Fibroblast of mammary gland (primary cell): ENCODE measurements around the gene OR10G2.
"Not testable (repeated sequence)": the region's sequence is repeated elsewhere in the genome, so short reads cannot be mapped to it uniquely, and the experiment has no call there.

Source experiments
- DNase-seq: peaks from one replicate; pipeline ENCODE4 v3.0.0-alpha.2; 2010; ENCODE audit warnings: low read depth
- H3K4me3 ChIP-seq: 2 replicates; pipeline ENCODE4 v1.5.1; 2011; ENCODE audit warnings: low read depth, mild to moderate bottlenecking, low read length, moderate library complexity; ENCODE audit not compliant: control insufficient read depth
- TF ChIP-seq, protein P1 (sequence below): conservative IDR thresholded peaks from 2 replicates; pipeline ENCODE4 v1.5.1; 2011; ENCODE audit warnings: low read depth, low read length, inconsistent platforms; ENCODE audit not compliant: control insufficient read depth, insufficient read depth

OR10G2 gene

GRCh38 chr14:21643407-21643806, 8.7 kb upstream of the OR10G2 start:
- TF ChIP-seq, protein P1, sequence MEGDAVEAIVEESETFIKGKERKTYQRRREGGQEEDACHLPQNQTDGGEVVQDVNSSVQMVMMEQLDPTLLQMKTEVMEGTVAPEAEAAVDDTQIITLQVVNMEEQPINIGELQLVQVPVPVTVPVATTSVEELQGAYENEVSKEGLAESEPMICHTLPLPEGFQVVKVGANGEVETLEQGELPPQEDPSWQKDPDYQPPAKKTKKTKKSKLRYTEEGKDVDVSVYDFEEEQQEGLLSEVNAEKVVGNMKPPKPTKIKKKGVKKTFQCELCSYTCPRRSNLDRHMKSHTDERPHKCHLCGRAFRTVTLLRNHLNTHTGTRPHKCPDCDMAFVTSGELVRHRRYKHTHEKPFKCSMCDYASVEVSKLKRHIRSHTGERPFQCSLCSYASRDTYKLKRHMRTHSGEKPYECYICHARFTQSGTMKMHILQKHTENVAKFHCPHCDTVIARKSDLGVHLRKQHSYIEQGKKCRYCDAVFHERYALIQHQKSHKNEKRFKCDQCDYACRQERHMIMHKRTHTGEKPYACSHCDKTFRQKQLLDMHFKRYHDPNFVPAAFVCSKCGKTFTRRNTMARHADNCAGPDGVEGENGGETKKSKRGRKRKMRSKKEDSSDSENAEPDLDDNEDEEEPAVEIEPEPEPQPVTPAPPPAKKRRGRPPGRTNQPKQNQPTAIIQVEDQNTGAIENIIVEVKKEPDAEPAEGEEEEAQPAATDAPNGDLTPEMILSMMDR, result no peak
- DNase-seq, result no peak
- H3K4me3 ChIP-seq, result no peak overlapping the region

DNA sequence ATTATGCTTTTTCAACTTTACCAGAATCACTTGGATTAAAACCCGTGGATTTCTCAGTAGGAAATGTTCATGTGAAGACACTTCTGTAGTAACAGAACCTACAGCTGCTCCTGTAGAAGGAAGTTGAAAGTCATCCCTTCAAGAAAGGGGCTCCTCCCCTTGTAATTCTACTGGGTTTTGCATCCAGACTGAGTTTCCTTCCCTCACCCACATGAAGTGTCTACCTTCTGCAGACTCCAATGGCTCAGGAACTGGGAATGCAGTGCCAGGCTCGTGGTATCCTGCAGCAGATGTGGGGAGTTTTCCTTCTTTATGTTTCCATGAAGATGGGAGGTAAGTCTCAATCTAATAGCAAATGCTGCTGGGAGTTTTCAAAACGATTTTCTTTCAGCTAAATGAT, 7.9 kb upstream of the OR10G2 start:
- DNase-seq, result no peak
- no peak overlapping the region for H3K4me3 ChIP-seq

GRCh38 chr14:21631084-21631483, 3.7 kb downstream of the OR10G2 start:
- no peak overlapping the region for H3K4me3 ChIP-seq
- DNase-seq, result no peak
- TF ChIP-seq, protein P1, result no peak

More for the DNA sequence above, 7.9 kb upstream of the OR10G2 start:
- TF ChIP-seq, protein P1, result no peak

- not testable (repeated sequence) for DNase-seq, H3K4me3 ChIP-seq
Measured at GRCh38 chr14:21630503-21630902, 4.2 kb downstream of the OR10G2 start.

DNA sequence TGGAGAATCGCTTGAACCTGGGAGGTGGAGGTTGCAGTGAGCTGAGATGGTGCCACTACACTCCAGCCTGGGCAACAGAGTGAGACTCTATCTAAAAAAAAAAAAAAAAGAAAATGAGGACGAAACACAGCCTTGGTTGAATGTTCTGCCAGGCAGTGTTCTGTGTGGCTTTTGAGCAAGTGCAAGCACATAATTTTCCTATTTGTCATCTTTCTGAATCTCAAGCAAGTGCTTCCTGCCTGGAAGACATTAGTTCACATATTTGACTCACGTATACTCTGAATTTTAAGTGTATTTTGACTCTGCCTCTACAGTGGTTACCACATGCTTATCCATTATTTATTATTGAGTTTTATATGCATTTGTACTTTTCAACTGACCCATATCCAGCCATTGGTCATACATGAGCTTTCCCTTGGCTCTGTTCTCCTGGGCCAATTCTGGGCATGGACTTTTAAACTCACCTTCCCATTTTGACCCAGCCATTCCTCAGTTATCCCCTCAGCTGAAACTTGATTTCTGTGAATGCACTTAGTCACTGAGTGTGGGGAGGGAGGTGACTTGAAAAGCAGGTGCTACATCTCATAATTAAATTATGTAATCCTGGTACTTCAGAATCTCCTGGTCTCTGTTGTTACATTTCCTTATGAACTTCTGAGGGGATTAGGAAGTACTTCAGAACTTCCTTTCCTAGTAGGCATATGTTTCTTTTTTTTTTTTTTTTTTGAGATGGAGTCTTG, 8.1 kb downstream of the OR10G2 start:
- peak; percentile 29 for DNase-seq
- H3K4me3 ChIP-seq, result no peak overlapping the region
- TF ChIP-seq, protein P1, result no peak

DNA sequence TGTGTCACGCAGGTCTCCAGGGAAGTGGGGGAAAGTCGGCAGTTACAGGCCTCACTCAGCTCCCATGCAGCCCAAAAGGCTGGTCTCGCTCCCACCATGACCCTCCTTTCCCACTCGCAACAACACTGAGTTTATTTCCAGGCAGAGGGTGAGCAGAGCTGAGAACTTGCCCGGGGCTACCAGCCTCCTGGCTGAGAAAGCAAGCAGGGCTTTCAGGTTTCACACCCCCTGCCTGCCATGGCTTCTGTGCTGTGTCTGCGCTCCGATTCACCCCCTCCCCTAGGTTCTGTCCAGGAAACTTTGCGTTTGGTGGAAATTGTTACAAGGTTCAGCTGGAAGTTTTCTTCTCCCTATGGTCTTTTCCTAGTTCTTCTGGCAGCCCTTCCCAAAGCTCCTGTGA, 17.1 kb downstream of the OR10G2 start:
- H3K4me3 ChIP-seq, result no peak overlapping the region
- TF ChIP-seq, protein P1, result no peak
- no peak for DNase-seq

GRCh38 chr14:21614240-21614639, 20.5 kb downstream of the OR10G2 start:
- DNase-seq, result no peak
- no peak overlapping the region for H3K4me3 ChIP-seq
- TF ChIP-seq, protein P1, result no peak
